ENCODE results near the gene CGB1.

The CGB1 gene

GRCh38 chr19:48993175-48994034 is 43.3 kb downstream of the CGB1 start, which contains the start of the genes GYS1 and RUVBL2:
GYS1 (minus strand) TSS chr19:48993309; CDS start chr19:48993112, 197 bp downstream.
RUVBL2 (plus strand) TSS chr19:48993887; CDS start chr19:48993912, 25 bp downstream.
- DNase-seq (ENCODE audit: low read depth) = peak; percentile 99

- peak; percentile 10 for DNase-seq (ENCODE audit: low read depth)
Observed at GRCh38 chr19:48992581-48993174, 44.0 kb downstream of the CGB1 start.

- DNase-seq (ENCODE audit: low read depth) = no peak
Observed at GRCh38 chr19:48991873-48992580, 44.7 kb downstream of the CGB1 start.

GRCh38 chr19:48991011-48991609 is 45.6 kb downstream of the CGB1 start:
- no peak for DNase-seq (ENCODE audit: low read depth)

- DNase-seq (ENCODE audit: low read depth) = no peak
Observed at GRCh38 chr19:48990400-48990799, 46.3 kb downstream of the CGB1 start.

- DNase-seq (ENCODE audit: low read depth) = no peak
Observed at GRCh38 chr19:48989701-48990291, 46.9 kb downstream of the CGB1 start.

- no peak for DNase-seq (ENCODE audit: low read depth)
Observed at GRCh38 chr19:48988860-48989259, 47.8 kb downstream of the CGB1 start.

- DNase-seq (ENCODE audit: low read depth) = no peak
Observed at GRCh38 chr19:48988286-48988685, 48.4 kb downstream of the CGB1 start.

- no peak for DNase-seq (ENCODE audit: low read depth)
Observed at GRCh38 chr19:48987323-48987722, 49.4 kb downstream of the CGB1 start.

GRCh38 chr19:48986211-48986610 is 50.5 kb downstream of the CGB1 start:
- DNase-seq (ENCODE audit: low read depth) = no peak

- no peak for DNase-seq (ENCODE audit: low read depth)
Observed at GRCh38 chr19:48985711-48986110, 51.0 kb downstream of the CGB1 start.
